Parathyroid adenoma (tissue), 2 donors: ENCODE measurements around the gene SRSF8.

Experiments used
- H2AFZ ChIP-seq: fragments of 300-600 bp; sonication (generic); one replicate; pipeline ENCODE4 v1.7.0; 2017; ENCODE audit warnings: antibody characterized with exemption, mild to moderate bottlenecking
- H3K27ac ChIP-seq: fragments of 300-600 bp; sonication (generic); one replicate; pipeline ENCODE4 v1.7.0; 2017
- H3K27me3 ChIP-seq: fragments of 300-600 bp; sonication (generic); one replicate; pipeline ENCODE4 v1.7.0; 2017; ENCODE audit warnings: low read length; ENCODE audit not compliant: control insufficient read depth, insufficient read depth
- H3K36me3 ChIP-seq: fragments of 300-600 bp; sonication (generic); one replicate; pipeline ENCODE4 v1.7.0; 2017; ENCODE audit warnings: low read length; ENCODE audit not compliant: control insufficient read depth, insufficient read depth
- H3K4me1 ChIP-seq: fragments of 300-600 bp; sonication (generic); one replicate; pipeline ENCODE4 v1.7.0; 2017; ENCODE audit warnings: control low read depth
- H3K4me2 ChIP-seq: fragments of 300-600 bp; sonication (generic); one replicate; pipeline ENCODE4 v1.7.0; 2017; ENCODE audit warnings: low read length
- H3K4me3 ChIP-seq: fragments of 300-600 bp; sonication (generic); one replicate; pipeline ENCODE4 v1.7.0; 2017; ENCODE audit warnings: low read depth, low read length
- H3K79me2 ChIP-seq: fragments of 300-600 bp; sonication (generic); one replicate; pipeline ENCODE4 v1.7.0; 2017; ENCODE audit warnings: control low read depth
- H3K9ac ChIP-seq: fragments of 300-600 bp; sonication (generic); one replicate; pipeline ENCODE4 v1.7.0; 2017; ENCODE audit warnings: mild to moderate bottlenecking
- H3K9me3 ChIP-seq: fragments of 300-600 bp; sonication (generic); one replicate; pipeline ENCODE4 v1.7.0; 2017; ENCODE audit warnings: low read length; ENCODE audit not compliant: control insufficient read depth
- CTCF ChIP-seq: fragments of 300-600 bp; sonication (generic); IDR thresholded peaks from one replicate; pipeline ENCODE4 v1.7.0; 2017; ENCODE audit warnings: antibody characterized with exemption, mild to moderate bottlenecking
- donor health status: primary hyperparathyroidism.

Gene SRSF8

GRCh38 chr11:95092549-95093324, 26.0 kb downstream of the SRSF8 start:
- Histone ChIP-seq H3K9ac (no peak overlapping the region), H3K36me3 (no peaks in the 10 kb centered on the region), H3K4me3 (no peak overlapping the region), H2AFZ (no peak overlapping the region), H3K27me3 (no peaks in the 10 kb centered on the region), H3K4me1 (peaks cover 8% of the 10 kb centered on the region), H3K79me2 (peaks cover 4% of the 10 kb centered on the region), H3K27ac (no peak overlapping the region), H3K9me3 (no peaks in the 10 kb centered on the region), H3K4me2 (no peak overlapping the region)
- TF ChIP-seq CTCF = no peak

DNA sequence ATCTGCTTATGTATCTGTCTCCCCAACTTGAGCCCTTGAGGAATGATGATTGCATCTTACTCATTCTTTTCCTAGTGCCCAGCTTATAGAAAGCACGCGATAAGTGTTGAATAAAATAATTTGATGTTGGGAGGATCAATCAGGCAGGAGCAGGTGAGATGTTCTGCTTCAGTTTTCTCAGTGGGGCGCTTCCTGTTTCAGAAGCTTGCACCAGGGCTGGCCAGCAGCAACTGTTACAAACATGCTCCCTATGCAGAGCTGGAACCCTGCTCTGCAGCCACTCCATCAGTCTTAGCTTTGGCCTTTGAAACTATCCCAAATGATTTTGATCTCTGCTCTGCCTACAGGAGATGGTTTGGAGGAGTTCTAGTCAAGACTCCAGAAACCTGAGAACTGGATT, 26.8 kb downstream of the SRSF8 start:
- H2AFZ ChIP-seq = no peak overlapping the region
- H3K9me3 ChIP-seq = no peaks in the 10 kb centered on the region
- no peak overlapping the region for H3K4me3 ChIP-seq
- H3K27me3 ChIP-seq = no peaks in the 10 kb centered on the region
- H3K79me2 ChIP-seq = peaks cover 12% of the 10 kb centered on the region
- no peak overlapping the region for H3K27ac ChIP-seq
- no peak overlapping the region for H3K4me2 ChIP-seq
- TF ChIP-seq CTCF = no peak
- no peaks in the 10 kb centered on the region for H3K36me3 ChIP-seq
- H3K9ac ChIP-seq = no peak overlapping the region
- peaks cover 8% of the 10 kb centered on the region for H3K4me1 ChIP-seq

DNA sequence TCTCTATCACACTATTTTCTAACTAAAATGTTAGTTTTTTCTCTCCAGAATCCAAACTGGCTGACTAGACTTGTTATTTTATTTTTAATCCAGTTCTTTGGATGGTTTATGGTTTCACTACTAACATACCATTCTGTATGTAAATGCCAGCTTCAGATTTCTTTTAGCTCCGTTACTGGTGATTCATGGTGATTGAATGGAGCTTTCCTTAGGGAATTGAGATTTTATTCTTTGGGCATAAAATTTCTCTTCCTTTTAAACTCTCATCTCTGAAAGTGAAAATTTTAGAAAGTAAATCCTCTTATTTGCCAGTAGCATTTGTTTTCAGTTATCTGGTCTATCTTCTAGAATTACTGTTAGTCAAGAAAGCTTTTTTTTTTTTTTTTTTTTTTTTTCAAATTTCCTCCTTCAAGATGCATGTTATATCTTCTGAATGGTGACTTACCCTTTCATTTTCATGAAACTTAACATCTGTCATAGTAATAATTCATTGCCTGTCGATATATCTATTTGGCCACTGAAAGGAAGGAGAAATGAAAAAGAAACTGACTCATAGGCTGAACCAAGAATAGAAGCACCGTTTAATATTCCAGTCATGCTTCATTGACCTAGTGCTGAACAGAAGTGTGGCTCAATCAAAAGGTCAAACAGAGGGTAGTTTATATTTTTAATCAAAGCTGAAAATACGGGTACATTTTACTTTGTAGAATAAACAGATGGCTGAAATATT, 29.3 kb downstream of the SRSF8 start:
- H3K4me3 ChIP-seq = no peak overlapping the region
- H3K27ac ChIP-seq = no peak overlapping the region
- H3K4me1 ChIP-seq = peaks cover 9% of the 10 kb centered on the region
- TF ChIP-seq CTCF = no peak
- H3K36me3 ChIP-seq = no peaks in the 10 kb centered on the region
- H3K4me2 ChIP-seq = no peak overlapping the region
- H2AFZ ChIP-seq = no peak overlapping the region
- H3K79me2 ChIP-seq = peaks cover 20% of the 10 kb centered on the region
- no peak overlapping the region for H3K9ac ChIP-seq
- no peaks in the 10 kb centered on the region for H3K27me3 ChIP-seq
- H3K9me3 ChIP-seq = no peaks in the 10 kb centered on the region

- TF ChIP-seq CTCF = no peak
- no peak overlapping the region for H3K4me2 ChIP-seq
- no peaks in the 10 kb centered on the region for H3K36me3 ChIP-seq
- H3K79me2 ChIP-seq = peaks cover 20% of the 10 kb centered on the region
- H3K9ac ChIP-seq = no peak overlapping the region
- H3K27ac ChIP-seq = no peak overlapping the region
- no peaks in the 10 kb centered on the region for H3K9me3 ChIP-seq
- no peaks in the 10 kb centered on the region for H3K27me3 ChIP-seq
- H3K4me3 ChIP-seq = no peak overlapping the region
- peaks cover 7% of the 10 kb centered on the region for H3K4me1 ChIP-seq
- H2AFZ ChIP-seq = no peak overlapping the region
These were observed 30.5 kb downstream of the SRSF8 start for GRCh38 chr11:95097209-95097608.
